Kidney glomerular epithelial cell (primary cell): ENCODE measurements around the gene TMEM170B.

ENCODE experiments used
- DNase-seq: peaks from one replicate; lab custom pipeline; 2025; lab: John Stamatoyannopoulos, UW

TMEM170B gene

DNA sequence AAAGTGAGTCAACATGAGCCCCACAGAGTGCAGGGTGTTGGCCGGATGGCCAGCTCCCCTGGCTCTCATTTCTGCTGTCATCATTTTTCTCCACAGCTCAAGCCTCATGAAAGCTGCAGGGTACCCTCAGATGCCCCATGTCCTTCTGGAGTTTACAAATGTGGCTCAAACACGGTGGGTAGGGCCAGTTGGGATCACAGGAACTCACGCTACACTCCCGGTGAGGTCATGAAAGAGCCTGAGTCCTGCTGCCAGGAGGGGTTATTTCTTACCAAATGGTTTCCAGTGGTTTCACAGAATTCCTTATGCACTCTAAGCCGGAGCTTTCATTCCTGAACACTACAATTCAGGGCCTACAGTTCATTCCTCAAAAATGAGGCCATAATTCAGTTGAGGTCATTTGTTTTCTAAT is 78.7 kb downstream of the TMEM170B start:
- DNase-seq: peak; percentile 87

DNA sequence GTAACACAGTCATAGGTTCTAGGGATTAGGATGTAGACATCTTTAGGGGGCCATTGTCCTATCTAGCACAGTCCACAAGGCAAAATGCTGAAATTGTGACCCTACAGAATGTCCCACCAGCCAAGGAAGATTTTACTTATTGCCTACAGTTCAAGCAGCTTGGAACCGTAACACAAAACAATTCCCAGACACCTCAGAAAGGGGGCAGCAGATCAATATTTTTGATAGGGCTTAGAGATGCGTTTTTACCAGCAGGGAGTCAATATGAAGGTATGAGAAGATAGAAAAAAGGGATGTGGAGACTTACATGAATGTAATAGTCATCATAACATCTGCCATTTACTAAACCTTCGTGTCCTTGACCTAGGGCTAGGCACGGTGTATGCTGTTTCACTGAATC is 81.0 kb downstream of the TMEM170B start:
- DNase-seq: peak; percentile 51

DNA sequence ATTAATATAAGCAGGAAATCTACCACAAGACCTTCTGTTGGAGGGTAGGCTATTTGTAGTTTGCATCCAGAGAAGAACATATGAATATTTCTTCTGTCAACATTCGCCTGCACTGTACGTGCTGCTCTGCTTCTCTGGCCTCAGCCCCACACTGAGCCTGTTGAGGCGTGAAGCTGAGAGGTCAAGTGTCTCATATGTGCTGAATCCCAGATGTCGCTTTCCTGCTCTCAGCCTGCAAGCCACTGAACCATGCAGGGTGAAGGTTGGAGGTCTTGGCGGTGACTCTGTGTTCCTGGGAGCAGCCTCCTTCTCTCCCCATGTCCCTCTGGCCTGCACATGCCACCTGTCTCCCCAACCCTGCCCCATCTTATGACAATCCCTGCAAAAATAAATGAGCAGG is 83.6 kb downstream of the TMEM170B start:
- DNase-seq: peak; percentile 51

DNA sequence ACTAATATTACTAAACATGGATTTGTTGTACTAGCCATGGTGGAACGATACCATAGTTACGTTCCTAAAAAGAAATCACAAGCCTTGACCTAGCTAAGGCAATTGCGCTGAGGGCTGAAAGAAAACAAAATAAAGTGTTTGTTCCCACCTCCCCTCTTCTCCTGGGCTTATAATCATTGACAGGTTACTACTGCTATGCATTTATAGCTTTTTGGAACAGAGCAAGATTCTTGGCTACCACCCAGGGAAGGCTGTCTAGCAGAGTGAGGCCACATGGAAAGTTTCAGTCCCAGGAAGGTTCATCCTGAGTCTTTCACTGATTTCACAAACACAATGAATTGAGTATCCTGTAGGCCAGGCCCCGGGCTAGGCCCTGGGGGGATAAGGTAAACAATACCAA is 84.6 kb downstream of the TMEM170B start:
- DNase-seq: no peak

DNA sequence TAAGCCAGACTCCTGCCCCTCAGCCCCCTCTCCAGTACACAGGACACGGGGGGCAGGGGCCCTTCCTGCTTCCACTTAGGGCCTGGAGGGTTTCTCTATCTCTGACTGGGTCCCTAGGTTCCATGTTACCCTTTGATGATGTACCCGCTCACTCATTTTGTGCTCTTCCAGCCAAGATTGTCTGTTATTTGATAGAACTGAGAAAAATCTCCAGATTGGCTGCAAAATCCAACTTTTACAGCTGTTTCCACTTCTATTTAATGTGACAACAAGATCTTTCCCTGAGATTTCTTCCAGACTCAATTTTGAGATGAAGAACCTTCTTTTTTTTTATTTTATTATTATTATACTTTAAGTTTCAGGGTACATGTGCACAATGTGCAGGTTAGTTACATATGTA is 85.7 kb downstream of the TMEM170B start:
- no peak for DNase-seq

DNA sequence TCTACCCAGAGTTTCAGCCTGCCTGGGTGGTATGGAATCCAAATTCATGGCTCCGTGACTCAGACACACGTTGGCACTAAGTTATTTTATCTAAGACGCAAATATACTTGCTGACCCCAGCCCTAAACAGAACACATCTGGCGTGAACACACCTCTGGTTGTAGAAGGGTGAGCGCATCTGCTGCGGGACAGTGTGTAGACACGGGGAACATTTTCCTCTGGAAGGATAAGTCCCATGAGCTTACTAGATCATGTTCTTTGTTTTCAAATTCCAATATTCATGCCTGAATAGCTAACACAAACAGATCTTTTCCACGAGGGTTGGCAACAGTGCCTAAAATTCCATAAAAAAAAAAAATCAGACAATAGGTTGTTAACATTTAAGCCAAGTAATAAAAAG is 87.8 kb downstream of the TMEM170B start:
- DNase-seq: no peak

DNA sequence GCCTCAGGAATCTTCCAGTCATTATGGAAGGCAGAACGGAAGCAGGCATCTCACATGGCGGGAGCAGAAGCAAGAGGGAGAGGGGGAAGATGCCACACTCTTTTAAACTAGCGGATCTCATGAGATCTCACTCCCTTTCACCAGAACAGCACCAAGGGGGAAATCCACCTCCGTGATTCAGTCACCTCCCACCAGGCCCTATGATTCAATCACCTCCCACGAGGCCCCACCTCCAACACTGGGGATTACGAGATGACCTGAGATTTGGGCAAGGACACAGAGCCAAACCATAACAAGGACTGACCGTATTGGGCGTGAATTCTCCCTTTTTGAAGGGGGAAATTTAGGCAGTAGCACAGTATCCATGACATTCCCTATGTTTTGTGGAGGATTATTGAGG is 88.8 kb downstream of the TMEM170B start:
- DNase-seq: peak; percentile 18

DNA sequence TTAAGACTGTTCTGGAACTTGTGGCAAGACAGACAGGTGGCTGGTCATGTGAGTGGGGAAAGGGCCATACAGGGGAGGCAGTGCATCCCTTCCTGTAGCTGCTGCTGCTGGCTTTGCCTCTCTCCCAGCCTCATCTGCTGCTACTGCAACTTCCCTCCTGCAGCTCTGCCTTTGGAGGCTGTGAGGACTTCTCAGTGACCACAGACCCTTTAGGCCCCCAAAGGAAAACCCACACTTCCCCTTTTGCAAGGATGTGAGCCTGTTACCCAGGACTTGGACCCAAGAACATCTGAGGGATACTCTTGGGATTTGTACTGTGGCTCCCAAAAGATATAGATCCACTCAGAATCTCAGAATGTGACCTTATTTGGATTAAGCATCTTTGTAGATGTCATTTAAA is 91.0 kb downstream of the TMEM170B start:
- no peak for DNase-seq

DNA sequence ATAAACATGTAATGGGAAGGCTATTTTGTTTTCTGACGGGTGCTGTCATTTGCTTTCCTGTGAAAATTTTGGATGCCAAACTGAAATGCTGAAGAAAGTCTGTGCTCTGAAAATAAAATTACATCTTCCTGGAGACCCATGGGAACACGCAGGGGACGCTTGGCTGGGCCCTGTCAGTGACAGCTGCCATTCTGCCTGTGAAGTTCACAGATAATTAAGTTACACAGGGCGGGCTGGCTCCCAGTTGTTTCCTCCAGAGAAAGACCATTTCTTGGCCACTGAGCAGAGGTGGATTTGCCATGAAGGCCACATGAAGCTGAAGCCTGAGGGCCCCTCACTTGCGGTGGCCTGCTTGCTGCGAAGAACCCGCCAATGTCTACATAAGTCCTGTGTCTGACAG is 93.5 kb downstream of the TMEM170B start:
- no peak for DNase-seq

DNA sequence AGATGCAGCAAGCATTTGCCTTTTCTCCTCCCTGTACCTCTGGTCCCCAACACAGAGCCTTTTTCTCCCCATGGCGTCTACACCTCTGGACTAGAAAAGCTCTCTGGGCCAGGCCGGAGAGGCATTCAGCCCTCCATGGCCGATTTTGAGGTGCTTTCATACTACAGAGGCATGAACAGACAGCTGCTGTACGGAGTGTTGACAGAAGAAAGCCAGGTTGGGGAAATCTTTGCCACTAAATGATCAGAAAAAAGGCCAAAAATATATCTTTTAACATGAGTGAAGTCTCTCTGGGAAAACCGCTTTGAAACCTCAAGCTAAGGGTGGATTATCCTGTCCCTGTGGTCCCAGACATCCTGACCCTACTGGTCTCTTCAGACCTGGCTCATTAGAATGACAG is 94.0 kb downstream of the TMEM170B start:
- DNase-seq: no peak

DNA sequence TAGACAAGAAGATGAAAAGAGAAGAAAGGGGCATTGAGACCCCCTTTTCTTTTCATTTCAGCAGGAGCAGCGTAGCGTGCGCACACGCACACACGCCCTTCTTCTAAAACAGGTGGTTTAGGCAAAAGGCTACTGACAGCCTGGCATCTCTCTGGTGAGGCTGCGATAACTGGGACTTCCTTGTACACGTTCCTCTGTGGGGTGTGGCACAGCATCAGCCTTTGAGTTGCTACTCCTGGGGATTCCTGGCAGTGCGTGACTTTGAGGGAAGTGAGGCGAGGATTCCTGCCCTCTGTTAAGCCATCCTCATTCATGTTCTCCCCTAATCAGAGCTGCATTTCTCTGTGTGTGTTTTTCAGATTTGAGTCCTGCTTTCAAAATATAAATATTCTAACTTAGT is 94.7 kb downstream of the TMEM170B start:
- peak; percentile 6 for DNase-seq

DNA sequence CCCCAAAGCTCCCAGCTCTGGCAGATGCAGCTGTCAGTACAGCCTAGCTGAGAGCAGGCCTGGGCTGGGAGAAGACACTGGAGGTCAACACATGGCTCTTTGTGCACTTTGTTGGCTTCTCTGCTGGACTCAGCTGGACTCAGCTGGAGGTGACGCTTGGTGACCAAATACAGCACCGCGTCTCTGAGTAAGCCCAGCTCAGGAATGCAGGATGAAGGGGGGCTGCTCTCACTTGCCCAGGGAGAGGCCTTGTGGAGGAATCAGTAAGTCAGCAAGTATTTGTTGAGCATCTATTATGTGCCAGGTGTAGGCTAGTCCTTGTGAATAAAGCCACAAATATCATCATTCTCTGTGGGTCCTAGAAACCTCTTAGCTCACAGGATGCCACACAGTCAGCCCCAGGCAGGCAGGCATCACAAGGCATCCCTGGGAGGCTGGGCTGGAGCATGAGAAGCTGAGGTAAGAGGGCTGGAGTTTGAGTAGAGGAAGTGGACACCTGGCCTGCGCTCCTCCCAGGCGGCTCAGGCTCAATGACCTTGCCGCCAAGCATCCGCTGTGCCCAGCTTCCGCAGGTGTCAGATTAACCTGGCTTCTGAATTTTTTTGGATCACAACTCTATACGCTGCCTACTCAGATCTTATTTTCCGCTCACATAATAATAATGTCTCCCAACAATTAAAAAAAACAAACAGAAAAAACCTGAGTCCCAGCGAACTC is 95.4 kb downstream of the TMEM170B start:
- peak; percentile 25 for DNase-seq
